HG02852 (cell line): Measurements from ENCODE around the gene PSTPIP1.

ENCODE experiments used
- ATAC-seq: cut with Tn5 transposase; IDR thresholded peaks from one replicate; pipeline ENCODE4 v1.9.1; 2021; ENCODE audit warnings: mild to moderate bottlenecking, moderate library complexity; ENCODE audit not compliant: unreplicated experiment

PSTPIP1 gene

DNA sequence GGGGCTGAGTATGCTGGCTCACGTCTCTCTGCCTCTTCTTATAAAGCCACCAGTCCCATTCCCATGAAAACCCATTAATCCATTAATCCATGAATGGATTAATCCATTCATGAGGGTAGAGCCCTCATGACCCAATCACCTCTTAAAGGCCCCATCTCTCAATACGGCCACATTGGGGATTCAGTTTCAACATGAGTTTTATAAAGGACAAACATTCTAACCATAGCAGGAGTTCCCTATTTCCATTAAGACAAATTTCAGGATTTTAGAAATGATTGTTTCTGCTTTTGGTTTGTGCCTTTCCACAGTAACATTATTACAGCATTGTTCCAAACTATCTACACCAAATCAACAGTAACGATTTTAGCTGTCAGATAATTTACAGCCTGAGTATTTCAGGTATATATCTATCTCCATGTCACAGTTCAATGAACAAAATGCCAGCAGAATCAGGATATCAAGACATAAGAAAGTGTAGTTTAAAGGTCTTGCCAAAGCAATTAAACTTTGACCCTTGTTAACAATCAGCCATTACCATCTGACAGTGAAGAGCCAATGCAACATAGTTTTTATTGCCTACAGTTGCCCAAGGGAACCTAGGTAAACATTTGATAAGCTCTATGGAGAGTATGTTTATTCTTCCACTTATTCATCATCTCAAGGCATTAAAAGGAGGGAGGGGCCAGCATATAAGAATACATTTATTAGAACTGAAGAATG lies 72.2 kb downstream of the PSTPIP1 start:
- no peak for ATAC-seq

DNA sequence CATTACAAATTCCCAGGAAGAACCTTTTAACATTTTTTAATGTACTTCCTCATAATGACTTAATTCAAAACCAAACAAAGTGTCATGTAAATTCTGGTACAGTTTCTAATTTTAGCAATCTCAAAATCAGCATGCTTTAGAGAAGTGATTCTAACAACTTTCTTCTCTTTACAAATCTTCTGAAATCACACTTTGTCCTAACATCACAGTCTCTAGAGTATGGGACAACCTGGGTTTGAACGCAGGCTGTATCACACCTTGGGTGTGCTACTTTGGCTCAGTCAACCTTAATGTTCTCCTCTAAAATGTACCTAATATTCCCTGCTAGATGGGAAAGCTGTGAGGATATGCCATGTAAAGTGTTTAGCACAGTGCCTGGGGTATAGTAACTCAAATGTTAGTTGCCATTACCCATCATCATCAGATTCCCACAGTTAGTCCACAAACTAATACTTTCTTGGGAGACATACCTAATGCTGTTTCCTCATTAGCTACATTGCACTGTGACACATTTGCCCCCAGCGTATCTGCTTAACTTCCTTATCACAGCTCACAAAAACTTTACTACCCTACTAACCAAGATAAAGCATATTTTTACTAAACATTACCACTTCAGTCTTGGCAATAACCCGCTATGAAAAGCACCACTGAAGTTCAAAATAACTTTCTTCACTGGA lies 72.9 kb downstream of the PSTPIP1 start:
- no peak for ATAC-seq

DNA sequence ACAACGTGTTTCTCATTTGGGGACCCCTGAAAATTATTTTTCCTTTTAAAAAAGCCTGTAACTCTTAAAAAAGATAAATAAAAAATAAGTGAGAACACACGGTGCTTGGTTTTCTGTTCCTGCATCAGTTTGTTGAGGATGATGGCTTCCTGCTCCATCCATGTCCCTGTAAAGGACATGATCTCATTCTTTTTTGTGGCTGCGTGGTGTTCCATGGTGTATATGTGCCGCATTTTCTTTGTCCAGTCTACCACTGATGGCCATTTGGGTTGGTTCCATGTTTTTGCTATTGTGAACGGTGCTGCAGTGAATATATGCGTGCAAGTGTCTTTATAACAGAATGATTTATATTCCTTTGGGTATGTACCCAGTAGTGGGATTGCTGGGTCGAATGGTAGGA lies 73.7 kb downstream of the PSTPIP1 start:
- no peak for ATAC-seq

DNA sequence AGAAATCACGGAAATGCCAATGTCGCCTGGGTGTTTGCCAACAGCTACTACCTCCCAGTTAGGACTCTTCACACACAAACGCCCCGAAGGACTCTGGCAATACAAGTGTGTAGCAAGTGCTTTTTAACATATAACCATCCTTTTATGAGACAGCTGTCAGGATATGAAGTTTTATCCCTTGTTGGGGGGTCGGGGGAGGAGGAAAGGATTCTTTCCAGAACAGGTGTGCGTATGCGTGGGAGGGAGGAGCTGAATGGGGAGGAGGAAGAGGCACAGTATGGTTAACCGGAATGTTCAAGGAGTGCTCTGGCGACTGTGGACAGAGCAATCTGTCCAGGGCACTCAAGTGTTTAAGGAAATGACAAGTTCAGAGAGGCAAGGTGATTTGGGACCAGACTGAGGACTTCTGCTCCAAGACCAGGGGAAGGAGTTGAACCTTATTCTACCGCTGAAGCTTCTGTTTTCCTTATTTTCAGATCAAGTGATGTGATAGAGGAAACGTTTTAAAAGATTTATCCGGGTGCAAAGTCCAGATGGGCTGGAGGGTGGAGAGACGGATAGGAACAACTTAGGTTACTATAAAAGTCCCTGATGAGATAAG lies 74.7 kb downstream of the PSTPIP1 start:
- no peak for ATAC-seq

DNA sequence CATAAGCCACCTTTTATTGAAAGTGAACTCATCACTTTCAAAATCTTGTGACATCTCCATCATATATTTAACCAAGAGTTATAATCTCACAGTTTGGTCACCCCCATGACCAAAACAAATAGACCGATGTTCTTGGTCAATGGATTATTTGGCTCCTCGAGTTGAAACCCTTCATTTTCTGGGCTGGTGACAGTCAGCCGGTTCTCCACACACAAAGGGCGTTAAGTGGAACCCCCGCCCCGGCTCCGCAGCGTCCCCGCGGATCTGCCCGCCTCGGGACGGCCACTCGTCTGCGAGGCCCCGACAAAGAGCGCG lies 75.2 kb downstream of the PSTPIP1 start:
- ATAC-seq: no peak

DNA sequence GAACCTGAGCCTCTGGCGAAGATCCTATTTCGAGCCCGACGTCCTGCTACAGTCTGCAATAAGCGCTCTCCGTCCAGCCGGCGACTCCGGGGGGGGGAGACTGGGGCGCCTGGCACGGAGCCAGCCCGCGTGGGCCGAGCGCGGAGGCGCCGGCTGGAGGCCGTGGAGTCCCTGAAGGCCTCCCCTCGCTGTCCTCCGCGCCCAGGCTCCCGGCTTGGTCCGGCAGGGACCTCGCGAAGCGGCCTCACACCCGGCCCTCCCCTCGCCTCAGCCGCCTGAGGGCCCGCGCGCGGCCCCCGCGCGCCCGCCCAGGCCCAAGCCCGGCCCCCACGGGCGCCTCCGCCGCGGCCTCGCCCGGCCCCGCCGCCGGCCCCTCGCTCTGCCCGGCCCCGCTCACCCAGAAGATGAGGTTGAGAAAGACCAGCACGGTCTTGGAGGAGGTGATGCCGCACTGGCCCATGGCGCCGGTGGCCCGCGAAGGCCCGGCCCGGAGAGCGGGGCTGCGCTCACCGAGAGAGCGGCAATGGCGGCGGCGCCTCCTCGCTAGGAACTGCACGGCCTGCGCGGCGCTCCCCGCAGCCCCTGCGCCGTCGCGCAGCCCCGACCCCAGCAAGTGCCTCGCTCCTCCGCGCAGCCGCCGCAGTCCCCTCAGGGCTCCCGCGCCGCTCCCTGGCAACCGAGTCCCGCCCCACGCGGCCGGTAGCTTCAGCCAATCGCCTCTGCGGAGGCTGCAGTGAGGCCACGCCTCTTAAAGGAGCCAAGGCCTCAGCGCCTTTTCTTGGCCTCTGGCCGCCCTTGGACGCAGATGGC lies 75.8 kb downstream of the PSTPIP1 start, which contains the start of gene TSPAN3:
Gene TSPAN3, minus strand, starts transcription at position 615 of the 810 bp plus-strand sequence. Its CDS starts 155 bp downstream, at position 460.
- ATAC-seq: peak; percentile 95

DNA sequence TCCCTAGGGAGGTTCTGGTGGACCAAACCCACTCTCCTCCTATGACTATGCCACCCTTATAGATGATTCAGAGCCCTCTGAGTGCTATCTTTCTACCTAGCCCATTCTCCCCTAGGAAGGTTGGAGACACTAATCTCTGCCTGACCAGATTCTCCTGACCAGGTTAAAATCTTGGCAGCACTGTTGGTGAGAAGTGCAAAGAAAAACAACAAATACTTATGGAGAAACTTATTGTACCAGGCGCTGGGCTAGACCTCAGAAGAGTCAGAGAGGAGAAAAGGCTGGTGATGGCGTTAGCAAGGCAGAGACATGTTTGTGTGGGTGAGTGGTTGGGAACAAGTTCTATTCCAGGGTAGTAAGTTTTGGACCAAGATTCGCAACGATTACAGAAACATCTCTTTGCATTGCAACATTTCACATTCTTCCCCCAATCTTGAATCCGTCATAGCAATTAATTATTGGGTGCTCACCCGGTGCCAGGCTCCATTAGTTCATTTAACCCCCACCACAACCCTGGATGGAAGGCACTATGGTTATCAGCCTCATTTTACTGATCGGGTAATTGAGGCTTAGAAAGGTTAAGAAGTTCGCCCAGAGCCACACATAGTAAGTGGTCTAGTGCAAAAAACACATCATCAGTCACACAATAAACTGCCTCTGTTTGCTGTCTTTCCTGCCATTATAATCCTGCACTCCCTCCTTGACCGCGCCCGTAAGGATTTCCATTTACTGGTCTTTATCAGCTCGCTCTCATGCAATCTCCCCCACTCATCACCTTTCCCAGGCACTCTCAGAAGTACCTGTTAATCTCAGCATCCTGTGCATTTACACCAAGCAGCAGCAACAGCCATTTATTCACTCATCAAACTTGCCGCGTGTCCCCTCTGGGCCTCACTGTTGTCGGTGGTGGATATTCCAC lies 76.6 kb downstream of the PSTPIP1 start:
- ATAC-seq: no peak

DNA sequence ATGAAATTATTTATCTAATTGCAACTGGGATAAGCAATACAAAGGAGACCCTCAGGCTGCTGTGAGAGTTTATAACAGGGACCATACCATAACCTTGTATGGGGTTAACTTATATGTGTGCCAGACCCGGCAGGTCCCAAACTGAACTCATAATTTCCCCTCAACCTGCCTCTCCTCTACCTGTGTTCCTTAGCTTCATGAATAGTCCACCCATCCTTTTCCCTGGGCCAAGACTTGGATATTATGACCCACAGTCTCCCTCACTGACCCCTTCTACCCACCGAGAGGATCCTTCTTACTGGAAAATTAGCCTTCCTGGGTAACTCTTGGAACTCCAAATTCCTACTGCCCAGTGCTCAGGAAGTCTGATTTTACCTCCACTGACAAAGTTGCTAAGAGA lies 79.4 kb downstream of the PSTPIP1 start:
- ATAC-seq: no peak

DNA sequence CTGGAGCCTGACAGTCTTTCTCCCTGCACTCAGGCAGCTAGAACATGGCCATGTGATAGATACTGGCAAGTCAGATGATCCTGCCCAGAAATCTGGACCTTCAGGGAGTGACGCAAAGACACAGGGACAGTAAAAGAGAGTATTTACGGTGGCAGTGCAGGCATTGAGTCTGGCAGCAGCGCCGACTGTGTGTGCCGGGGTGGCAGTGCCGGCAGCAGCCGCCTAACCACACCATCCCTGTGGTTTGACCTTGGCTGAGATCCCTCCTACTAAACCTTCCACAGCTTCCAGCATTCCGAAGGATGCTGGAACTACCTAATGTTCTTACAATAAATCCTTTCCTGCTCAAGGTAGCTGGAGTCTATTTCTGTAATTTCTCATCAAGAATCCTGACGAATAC lies 80.6 kb downstream of the PSTPIP1 start:
- no peak for ATAC-seq

DNA sequence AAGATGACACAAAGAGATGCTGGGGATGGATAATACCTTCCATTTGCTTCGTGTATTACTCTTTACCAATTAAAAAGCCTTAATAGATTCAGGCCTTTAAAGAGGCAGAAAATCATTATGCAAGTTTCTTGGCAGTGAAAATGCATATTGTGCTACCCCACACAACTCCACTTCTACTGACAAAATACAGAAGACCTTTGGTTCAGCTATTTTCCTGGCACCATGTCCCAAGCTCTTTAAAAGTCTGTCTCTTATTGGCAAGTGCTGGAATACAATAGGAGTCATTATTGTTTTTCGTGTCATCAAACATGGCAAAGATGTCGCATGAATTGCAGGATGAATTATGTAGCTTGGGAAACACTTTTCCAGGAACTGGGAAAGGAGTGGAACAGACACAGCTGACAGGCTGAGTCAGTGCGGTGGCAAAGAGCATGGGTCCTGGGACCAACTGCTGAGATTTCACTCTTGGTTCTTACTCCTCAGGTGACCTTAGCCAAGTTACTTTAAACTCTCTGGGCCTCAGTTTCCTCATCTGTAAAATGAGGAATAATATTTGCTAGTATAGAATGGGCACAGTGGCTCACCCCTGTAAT lies 81.5 kb downstream of the PSTPIP1 start:
- ATAC-seq: no peak

DNA sequence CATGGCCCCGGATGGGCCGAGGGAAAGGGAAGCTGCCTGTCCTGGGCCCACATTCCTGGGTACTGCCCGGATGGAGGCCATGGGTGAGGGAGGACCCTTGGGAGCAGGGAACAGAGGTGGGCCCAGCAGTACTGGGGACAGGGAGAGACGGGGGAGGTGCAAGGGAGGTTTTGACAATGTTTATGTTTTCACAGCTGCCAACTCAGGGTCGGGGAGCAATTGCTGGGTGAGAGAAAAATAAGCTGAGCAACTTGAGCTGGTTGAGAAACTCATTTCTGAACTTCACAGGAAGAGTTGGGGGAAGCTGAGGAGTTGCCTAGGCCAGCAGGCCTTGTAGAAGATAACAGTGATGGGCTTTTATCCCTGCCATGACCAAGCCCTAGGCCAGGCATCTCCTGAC lies 87.0 kb downstream of the PSTPIP1 start:
- ATAC-seq: no peak

DNA sequence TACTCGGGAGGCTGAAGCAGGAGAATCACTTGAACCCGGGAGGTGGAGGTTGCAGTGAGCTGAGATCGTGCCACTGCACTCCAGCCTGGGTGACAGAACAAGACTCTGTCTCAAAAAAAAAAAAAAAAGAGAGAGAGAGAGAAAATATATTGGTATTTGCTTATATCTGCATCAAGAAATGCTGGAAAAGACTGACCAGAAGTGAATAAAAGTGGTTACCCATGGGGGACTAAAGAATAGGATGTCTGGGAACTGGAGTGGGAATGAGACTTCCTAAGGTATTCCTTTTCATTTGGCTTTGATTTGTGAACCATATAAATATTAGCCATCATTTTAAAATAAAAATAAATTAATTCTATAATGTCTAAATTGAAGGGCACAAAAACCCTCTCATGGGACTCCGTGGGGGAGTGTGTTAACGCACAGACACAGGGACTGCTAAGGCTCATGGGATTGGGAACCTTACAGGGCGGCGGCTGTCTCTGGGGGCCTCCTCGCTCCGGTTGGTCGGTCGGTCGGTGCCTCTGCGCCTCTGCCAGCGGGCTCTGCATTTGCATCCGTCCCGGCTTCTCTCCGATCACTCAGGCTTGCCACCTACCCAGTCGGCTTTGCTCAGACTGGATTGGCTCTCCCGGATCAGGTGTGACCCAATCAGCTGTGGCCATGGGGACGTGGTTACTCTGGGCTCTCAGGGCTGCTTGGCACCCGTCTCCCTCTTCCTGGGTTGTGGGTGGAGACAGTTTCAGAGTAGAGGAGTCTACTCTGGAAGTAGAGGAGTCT lies 88.6 kb downstream of the PSTPIP1 start:
- ATAC-seq: peak; percentile 77

DNA sequence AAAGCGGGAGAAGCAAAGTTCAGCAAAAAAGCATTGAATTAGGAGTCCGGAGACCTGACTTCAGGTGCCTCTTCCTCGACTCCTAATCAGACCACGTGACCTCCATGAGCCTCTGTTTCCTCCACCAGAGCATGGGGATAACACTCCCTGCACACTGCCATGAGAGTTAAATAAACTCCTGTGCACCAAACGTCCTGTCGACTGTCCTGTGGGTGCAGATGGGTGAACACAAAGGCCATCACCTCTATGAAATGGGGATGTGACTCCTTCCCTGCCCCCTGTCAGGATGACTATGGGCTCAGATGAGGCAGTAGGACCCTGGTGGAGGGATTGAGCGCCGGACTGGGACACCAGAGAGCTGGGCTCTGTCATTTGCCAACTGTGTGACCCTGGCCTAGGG lies 89.5 kb downstream of the PSTPIP1 start:
- ATAC-seq: no peak

DNA sequence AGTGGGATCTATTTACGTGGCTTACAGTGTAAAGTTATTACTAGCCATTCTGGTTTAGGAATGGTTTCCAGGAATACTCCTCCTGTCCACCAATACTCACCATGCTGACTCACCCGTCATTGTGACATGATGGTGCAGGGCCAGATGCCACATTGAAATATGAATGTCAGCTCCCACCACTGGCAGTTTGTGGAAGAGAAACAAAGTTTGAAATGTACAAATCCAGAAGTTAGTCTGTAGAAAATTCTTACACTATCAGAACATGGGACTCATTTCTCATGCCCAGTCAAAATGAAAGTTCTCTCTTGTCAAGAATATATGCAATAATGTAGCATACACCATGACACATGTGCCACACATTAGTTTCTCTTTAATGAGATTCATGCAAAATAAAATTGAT lies 90.4 kb downstream of the PSTPIP1 start:
- no peak for ATAC-seq
